AG10803 (cell line): ENCODE data around the gene KLHDC3.

ENCODE experiments used
- DNase-seq: peaks from one replicate; pipeline ENCODE4 v3.0.0; 2010; ENCODE audit warnings: low read depth
- H3K4me3 ChIP-seq: 2 replicates; pipeline ENCODE4 v1.5.1; 2011; ENCODE audit warnings: mild to moderate bottlenecking, low read length, control low read depth
- CTCF ChIP-seq: conservative IDR thresholded peaks from 2 replicates; pipeline ENCODE4 v1.5.1; 2011; ENCODE audit warnings: mild to moderate bottlenecking, low read length, control low read depth, inconsistent platforms

The KLHDC3 gene

DNA sequence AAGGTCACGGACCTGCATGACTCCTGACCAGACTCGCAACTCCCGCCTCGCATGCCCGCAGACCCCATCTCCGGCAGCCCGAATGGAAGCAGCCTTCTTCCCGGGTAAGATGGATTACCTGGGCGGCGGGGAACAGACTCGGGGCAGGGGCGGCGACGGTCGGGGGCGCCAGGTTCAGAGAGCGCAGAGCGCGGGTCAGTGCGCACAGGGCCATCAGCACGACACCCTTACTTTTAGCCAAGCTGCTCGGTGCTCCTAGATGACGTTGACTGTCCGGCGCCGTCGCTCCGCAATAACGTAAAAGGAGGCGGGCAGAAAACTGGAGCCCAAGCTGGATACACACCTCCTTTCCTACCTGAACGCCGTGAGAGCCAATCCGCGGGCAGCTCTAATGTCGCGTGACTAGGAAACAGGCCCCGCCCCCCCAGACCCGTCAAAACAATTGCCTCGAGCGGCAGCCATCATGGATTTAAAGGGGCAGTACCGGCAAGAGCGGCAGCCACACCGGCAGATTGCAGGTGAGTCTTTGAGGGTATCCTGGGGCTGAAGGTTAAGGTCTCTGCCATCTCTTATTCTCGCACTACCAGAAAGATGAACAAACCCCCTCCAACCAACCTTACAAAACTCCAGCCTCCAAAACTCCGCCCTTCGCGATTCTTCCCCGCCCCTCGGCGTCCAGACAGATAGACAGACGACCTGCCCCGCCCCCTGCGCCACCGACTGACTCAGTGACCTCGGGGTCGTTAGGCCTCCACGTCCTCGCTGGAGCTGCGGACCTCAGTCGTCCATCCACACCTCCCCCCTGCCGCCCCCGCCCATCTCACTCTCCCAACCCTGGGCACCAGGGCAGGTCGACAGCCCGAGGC, 45.4 kb downstream of the KLHDC3 start, which contains the start of the genes KLC4 and MRPL2:
TSS of gene KLC4 (plus strand) at position 464 of the 866 bp plus-strand sequence. CDS start 1,705 bp downstream, outside the sequence.
TSS of gene MRPL2 (minus strand) at position 267 of the 866 bp plus-strand sequence. CDS start at position 214, 53 bp downstream.
- TF ChIP-seq CTCF, result no peak
- peak; percentile 98 for DNase-seq
- peak within 1 kb of the TSS; percentile 99 for H3K4me3 ChIP-seq

DNA sequence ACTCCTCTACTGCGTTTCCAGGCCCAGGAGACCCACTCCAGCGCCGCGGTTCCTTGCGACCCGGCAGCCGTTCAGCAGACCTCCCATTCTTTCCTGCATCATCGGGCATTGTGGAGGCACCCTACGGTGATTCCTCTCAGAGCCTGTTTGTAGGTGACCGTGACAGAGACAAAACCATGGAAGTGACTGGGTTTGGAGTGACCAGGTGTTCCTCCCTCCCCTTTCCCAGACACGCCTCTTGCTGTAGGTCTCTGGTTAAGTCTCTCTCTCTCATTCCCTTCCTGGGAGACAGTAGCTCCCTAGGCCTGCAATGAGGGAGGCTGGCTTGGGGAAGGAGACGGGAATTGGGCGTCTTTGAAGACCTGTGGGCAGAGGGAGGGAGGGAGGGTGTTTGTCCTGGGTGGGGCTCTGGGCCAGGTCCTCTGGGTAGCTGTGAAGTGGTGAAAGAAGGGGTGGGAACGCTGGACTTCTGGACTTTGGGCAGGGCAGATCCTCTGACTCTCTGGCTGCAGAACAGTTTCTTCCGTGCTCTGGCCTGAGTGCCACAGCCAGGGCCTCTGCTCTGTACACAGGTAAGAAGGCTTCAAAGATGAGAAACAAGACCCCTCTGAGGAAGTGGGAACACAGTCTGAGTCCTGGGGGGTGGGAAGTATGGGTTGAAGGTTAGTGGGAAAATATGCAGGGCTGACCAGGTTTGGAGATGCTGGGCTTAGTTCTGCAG, 46.1 kb downstream of the KLHDC3 start:
- peak overlapping the region; percentile 99 for H3K4me3 ChIP-seq
- TF ChIP-seq CTCF, result no peak
- DNase-seq, result no peak

DNA sequence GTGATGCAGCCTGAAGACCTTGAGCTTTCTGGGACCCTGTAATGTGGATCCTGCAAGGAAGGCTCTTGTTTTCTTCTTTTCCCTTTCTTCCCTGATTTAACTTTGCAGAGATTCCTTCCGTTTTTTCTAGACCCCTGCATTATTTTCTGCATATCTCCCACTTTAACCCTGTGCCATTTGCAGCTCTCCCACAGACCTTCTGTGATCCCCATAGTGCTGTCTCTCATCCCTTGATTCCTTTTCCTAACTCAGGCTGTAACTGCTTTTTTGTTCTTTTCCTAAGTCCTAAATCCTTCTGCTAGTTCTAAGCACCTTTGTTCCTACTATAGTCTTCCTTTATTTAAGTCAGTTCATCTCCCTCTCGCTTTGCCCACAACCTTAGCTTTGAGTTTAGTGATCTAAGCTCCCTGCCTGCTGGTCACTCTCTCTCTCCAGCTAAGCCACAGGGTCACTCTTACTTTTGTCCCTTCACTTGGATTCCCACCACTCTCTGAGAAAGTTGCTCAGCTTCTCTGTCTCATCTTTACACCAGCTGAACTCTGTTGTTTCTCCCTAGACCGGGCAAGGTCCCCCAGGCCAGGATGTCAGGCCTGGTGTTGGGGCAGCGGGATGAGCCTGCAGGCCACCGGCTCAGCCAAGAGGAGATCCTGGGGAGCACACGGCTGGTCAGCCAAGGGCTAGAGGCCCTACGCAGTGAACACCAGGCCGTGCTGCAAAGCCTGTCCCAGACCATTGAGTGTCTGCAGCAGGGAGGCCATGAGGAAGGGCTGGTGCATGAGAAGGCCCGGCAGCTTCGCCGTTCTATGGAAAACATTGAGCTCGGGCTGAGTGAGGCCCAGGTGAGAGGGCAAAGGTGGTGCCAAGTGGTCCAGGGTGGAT, 46.9 kb downstream of the KLHDC3 start:
- peak overlapping the region; percentile 99 for H3K4me3 ChIP-seq
- TF ChIP-seq CTCF, result no peak
- no peak for DNase-seq

DNA sequence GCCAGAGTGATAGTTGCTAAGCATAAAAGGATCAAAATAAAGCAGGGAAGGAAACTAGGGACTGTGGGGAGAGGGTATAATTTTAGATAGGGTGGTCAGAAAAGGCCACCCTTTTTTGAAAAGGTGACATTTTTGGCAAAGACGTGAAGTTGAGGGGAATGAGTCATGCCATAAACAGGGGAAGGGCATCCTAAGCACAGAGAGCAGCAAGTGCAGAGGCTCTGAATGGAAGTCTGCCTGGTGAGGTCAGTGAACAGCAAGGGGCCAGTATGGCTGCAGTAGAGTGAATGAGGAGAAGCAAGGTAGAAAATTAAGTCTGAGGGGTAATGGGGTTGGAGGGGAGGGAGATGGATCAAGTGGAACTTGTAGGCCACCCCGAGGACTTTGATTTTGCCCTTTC, 47.8 kb downstream of the KLHDC3 start:
- DNase-seq, result no peak
- H3K4me3 ChIP-seq, result no peak overlapping the region
- no peak for TF ChIP-seq CTCF

DNA sequence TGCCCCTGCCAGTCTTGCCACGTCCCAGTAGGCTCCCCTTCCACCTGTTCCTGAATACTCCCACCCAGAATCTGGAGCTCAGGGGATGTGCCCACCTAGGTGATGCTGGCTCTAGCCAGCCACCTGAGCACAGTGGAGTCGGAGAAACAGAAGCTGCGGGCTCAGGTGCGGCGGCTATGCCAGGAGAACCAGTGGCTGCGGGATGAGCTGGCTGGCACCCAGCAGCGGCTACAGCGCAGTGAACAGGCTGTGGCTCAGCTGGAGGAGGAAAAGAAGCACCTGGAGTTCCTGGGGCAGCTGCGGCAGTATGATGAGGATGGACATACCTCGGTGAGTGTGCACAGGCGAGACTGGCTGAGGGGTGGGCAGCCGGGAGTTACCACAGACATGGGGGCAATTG, 48.8 kb downstream of the KLHDC3 start:
- DNase-seq, result no peak
- H3K4me3 ChIP-seq, result no peak overlapping the region
- TF ChIP-seq CTCF, result no peak

- peak; percentile 77 for TF ChIP-seq CTCF
- DNase-seq, result peak; percentile 80
- H3K4me3 ChIP-seq, result no peak overlapping the region
Measured at GRCh38 chr6:43070028-43070632, 56.1 kb downstream of the KLHDC3 start.
